ENCODE results near the gene MAN1B1. TPM values are rescaled to one million over a fixed set of nuclear protein-coding genes. Genes with fewer than 3 reads are reported as not detected.

MAN1B1 gene
- total and polyA plus RNA-seq, 2 of the 4 experiments (the other 2 are of a cell fraction) = 28.7 to 55.1 TPM

- no peak overlapping the region for H3K9ac ChIP-seq (ENCODE audit: low read depth, low read length)
- H3K4me3 ChIP-seq (ENCODE audit: insufficient read depth, low read depth, low read length) = no peak overlapping the region
- H4K5ac ChIP-seq (ENCODE audit: low read depth, low read length) = no peak overlapping the region
- H2AK9ac ChIP-seq (replicated peaks; ENCODE audit: low read depth, low read length, poor library complexity) = no peak overlapping the region
- H4K91ac ChIP-seq (ENCODE audit: insufficient read depth, low read depth, low read length) = no peak overlapping the region
- no peak overlapping the region for H3K27ac ChIP-seq (ENCODE audit: insufficient read depth, low read length)
- H4K8ac ChIP-seq (ENCODE audit: low read depth in 2 of 2, low read length in 2 of 2) = no peak overlapping the region
- no peak overlapping the region for H2AFZ ChIP-seq (replicated peaks; ENCODE audit: low read length, poor library complexity)
- no peak overlapping the region for H2BK5ac ChIP-seq (ENCODE audit: low read depth, low read length, poor library complexity, severe bottlenecking)
- H3K4me1 ChIP-seq (ENCODE audit: control insufficient read depth, insufficient read depth, low read length) = no peaks in the 10 kb centered on the region; the same call in 1 of the 2 replicates
- ChIA-PET POLR2A (ENCODE audit: unreplicated experiment) (interaction anchor here (0.6 kb wide), 1 partner anchor 104 kb away, joined by 3 read pairs; no protein-coding TSS in a partner anchor), CTCF (no interaction called here)
- ATAC-seq (ENCODE audit: low read depth) = no peak
- no TSS peak for BruUV-seq (replicated peaks)
- H3K23ac ChIP-seq (ENCODE audit: low read depth, low read length) = no peak overlapping the region
- H2BK120ac ChIP-seq (ENCODE audit: low read depth, low read length) = no peak overlapping the region
- H3K56ac ChIP-seq (ENCODE audit: extremely low read depth, insufficient read depth, low read length) = no peak overlapping the region
- no peak overlapping the region for H3K14ac ChIP-seq (replicated peaks; ENCODE audit: low read depth, low read length)
- no peak for TF ChIP-seq FOS (IDR thresholded peaks at IDR 0.05; ENCODE audit: low read depth, low read length)
- TF ChIP-seq ELK1 (IDR thresholded peaks at IDR 0.05; ENCODE audit: borderline replicate concordance, low read depth, low read length) = no peak
- TF ChIP-seq MAFK (IDR thresholded peaks at IDR 0.05; ENCODE audit: low read depth, low read length) = no peak
- TF ChIP-seq MAZ (IDR thresholded peaks at IDR 0.05; ENCODE audit: borderline replicate concordance, low read depth, low read length) = no peak
- TF ChIP-seq SMC3 (IDR thresholded peaks at IDR 0.05; ENCODE audit: low read depth, low read length) = no peak
- no peak for TF ChIP-seq BHLHE40 (IDR thresholded peaks at IDR 0.05; ENCODE audit: low read depth, low read length)
- in situ Hi-C loops (cut with MboI; ENCODE audit: low sequenced_read_pairs) = no loop called here
- peaks cover 4% of the 10 kb centered on the region; the same call in 1 of the 2 replicates for H3K9me1 ChIP-seq (ENCODE audit: insufficient read depth, low read length)
- H3K36me3 ChIP-seq (ENCODE audit: control insufficient read depth, insufficient read depth, low read length) = no peaks in the 10 kb centered on the region
- H3K4me2 ChIP-seq (ENCODE audit: low read depth, low read length) = no peak overlapping the region
- H2BK20ac ChIP-seq (ENCODE audit: low read depth, low read length) = no peak overlapping the region
- H3K79me1 ChIP-seq (ENCODE audit: low read depth in 1 of 2, low read length in 2 of 2) = no peaks in the 10 kb centered on the region
- no peak overlapping the region for H2BK15ac ChIP-seq (ENCODE audit: low read depth, low read length)
- H2AK5ac ChIP-seq (ENCODE audit: low read depth, low read length) = no peak overlapping the region
- no peak overlapping the region for H3K4ac ChIP-seq (ENCODE audit: low read depth, low read length)
- H4K20me1 ChIP-seq (ENCODE audit: insufficient read depth, low read length) = no peaks in the 10 kb centered on the region; the same call in 1 of the 2 replicates
- H3K18ac ChIP-seq (ENCODE audit: low read depth, low read length) = no peak overlapping the region
- H3K9me3 ChIP-seq (ENCODE audit: control insufficient read depth, insufficient read depth, low read length) = no peaks in the 10 kb centered on the region
- peaks cover 56% of the 10 kb centered on the region for H3K27me3 ChIP-seq (ENCODE audit: control insufficient read depth, insufficient read depth, low read length)
- dilution Hi-C loops (cut with HindIII; ENCODE audit: low sequenced_read_pairs, unreplicated experiment) = no loop called here
- no peak for DNase-seq
- intact Hi-C loops (cut with micrococcal nuclease) = no loop called here
- WGBS, 2 experiments (ENCODE audit: extremely low coverage in 2 of 2, insufficient read length in 1 of 2) = 75% methylated on average over 6 of the region's 23 CpGs; no CpG with 5 or more reads in 1 of the 2 experiments
Measured at GRCh38 chr9:137136881-137137607, 50.3 kb downstream of the MAN1B1 start.
